CD4-positive, alpha-beta T cell (primary cell): Measurements from ENCODE around the gene GRM2. TPM values are rescaled to one million over a fixed set of nuclear protein-coding genes. Genes with fewer than 3 reads are reported as not detected.
A peak's percentile ranks its signal among the peaks of the same experiment; 100 is the strongest.

ENCODE experiments used
- ATAC-seq: fragments of 200-7000 bp; cut with Tn5 transposase; one replicate; pipeline ENCODE4 v1.10.0; 2022; ENCODE audit warnings: mild to moderate bottlenecking; ENCODE audit not compliant: poor library complexity
- CTCF ChIA-PET: fragments of 350-600 bp; sonication (Branson Sonifier 250); formaldehyde crosslinking; loops from one replicate; lab custom pipeline; 2021; ENCODE audit warnings: antibody characterized with exemption, inconsistent platforms; lab: Charles Lee
- POLR2A ChIA-PET: fragments of 350-600 bp; sonication (Branson Sonifier 250); formaldehyde crosslinking; loops from one replicate; lab custom pipeline; 2021; ENCODE audit warnings: antibody characterized with exemption, inconsistent platforms; lab: Charles Lee
- DNase-seq, 14 experiments: peaks; one replicate each; pipeline ENCODE4 v3.0.0-alpha.2; 2013 to 2020; ENCODE audit warnings: mixed read lengths in 2 of 14
- H3K27ac ChIP-seq, 2 donors: one replicate each; pipeline versions ENCODE4 v1.5.1 to v1.7.0; 2013; ENCODE audit warnings: low read length in 2 of 2, low read depth in 1 of 2, mild to moderate bottlenecking in 1 of 2
- H3K27me3 ChIP-seq, 2 experiments: 1 replicate in 1 of 2; 2 replicates in 1 of 2; pipeline versions ENCODE4 v1.6.1 to v1.7.0; 2013; ENCODE audit warnings: low read length in 2 of 2, control low read depth in 1 of 2, mild to moderate bottlenecking in 1 of 2, moderate library complexity in 1 of 2; ENCODE audit not compliant: insufficient read depth in 2 of 2, control insufficient read depth in 1 of 2
- H3K36me3 ChIP-seq: one replicate; pipeline ENCODE4 v1.6.1; 2013; ENCODE audit warnings: low read length, control low read depth; ENCODE audit not compliant: insufficient read depth
- H3K4me1 ChIP-seq: one replicate; pipeline ENCODE4 v1.6.1; 2013; ENCODE audit warnings: low read length, control low read depth; ENCODE audit not compliant: insufficient read depth
- H3K4me3 ChIP-seq: one replicate; pipeline ENCODE4 v1.5.1; 2013; ENCODE audit warnings: mild to moderate bottlenecking, low read length, moderate library complexity
- H3K9me3 ChIP-seq, 2 experiments: 1 replicate in 1 of 2; 2 replicates in 1 of 2; pipeline versions ENCODE4 v1.6.1 to v1.7.0; 2013; ENCODE audit warnings: low read length in 2 of 2, mild to moderate bottlenecking in 2 of 2, control low read depth in 1 of 2, moderate library complexity in 1 of 2; ENCODE audit not compliant: control insufficient read depth in 1 of 2, insufficient read depth in 1 of 2
- H3K27ac Mint-ChIP-seq: one replicate; pipeline ENCODE4 v1.8.0; 2020; ENCODE audit warnings: mixed read lengths
- H3K27me3 Mint-ChIP-seq: one replicate; pipeline ENCODE4 v1.8.0; 2021; ENCODE audit warnings: mixed read lengths
- H3K36me3 Mint-ChIP-seq: one replicate; pipeline ENCODE4 v1.8.0; 2021; ENCODE audit warnings: low read depth, mixed read lengths
- H3K4me1 Mint-ChIP-seq: one replicate; pipeline ENCODE4 v1.8.0; 2021; ENCODE audit warnings: low read depth, mixed read lengths
- H3K4me3 Mint-ChIP-seq: one replicate; pipeline ENCODE4 v1.8.0; 2020; ENCODE audit warnings: mild to moderate bottlenecking, mixed read lengths
- H3K9me3 Mint-ChIP-seq: one replicate; pipeline ENCODE4 v1.8.0; 2020; ENCODE audit warnings: mixed read lengths
- intact Hi-C, 2 experiments: fragments of 100-400 bp; cut with DNase I in 1 of 2; cut with micrococcal nuclease in 1 of 2; formaldehyde crosslinking; loops; one replicate each; pipeline versions ENCODE4 v1.15.1 to v1.9.0; 2023 to 2025; cut with DNase I, micrococcal nuclease
- total RNA-seq, 174 experiments: library from RNA in 2 of 174; stranded (reverse) in 2 of 174; gene quantifications; one replicate each; pipeline ENCODE4 v1.2.3 and lab custom pipeline; 2021 to 2026
- TF ChIP-seq, protein P1 (sequence below): fragments of 200-600 bp; IDR thresholded peaks from one replicate; pipeline ENCODE4 v1.8.0; 2022; ENCODE audit warnings: antibody characterized with exemption, mild to moderate bottlenecking

The GRM2 gene
- total RNA-seq, 2 experiments from 2014 or later, result 4.1 to 4.2 TPM

DNA sequence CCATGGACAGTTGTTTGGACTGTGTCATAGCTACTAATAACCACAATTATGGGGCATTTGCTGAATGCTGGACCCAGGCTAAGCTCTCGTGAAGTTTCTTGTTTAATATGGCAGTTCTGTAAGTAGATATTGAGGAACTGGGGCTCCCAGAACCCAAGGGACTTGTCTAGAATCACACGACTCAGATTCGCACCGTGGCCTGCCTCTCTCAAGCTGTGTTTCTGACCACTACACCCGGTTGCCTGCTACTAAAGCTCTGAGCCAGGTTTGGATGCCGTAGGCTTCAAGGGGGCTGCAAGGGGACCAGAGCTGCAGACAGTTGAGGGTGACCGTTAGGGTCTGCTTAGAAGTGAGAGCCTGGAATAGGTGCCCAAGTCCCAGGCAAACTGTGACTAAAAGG lies 24.3 kb upstream of the GRM2 start:
- TF ChIP-seq, protein P1, sequence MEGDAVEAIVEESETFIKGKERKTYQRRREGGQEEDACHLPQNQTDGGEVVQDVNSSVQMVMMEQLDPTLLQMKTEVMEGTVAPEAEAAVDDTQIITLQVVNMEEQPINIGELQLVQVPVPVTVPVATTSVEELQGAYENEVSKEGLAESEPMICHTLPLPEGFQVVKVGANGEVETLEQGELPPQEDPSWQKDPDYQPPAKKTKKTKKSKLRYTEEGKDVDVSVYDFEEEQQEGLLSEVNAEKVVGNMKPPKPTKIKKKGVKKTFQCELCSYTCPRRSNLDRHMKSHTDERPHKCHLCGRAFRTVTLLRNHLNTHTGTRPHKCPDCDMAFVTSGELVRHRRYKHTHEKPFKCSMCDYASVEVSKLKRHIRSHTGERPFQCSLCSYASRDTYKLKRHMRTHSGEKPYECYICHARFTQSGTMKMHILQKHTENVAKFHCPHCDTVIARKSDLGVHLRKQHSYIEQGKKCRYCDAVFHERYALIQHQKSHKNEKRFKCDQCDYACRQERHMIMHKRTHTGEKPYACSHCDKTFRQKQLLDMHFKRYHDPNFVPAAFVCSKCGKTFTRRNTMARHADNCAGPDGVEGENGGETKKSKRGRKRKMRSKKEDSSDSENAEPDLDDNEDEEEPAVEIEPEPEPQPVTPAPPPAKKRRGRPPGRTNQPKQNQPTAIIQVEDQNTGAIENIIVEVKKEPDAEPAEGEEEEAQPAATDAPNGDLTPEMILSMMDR, result no peak
- intact Hi-C loops, result loop anchor here (1.0 to 5.0 kb wide), 6 partner anchors 13 to 1066 kb away; partner anchors contain the start of genes MANF (in 1 of the 2) and MAPKAPK3 (in 1 of the 2)
- Mint-ChIP-seq H3K27me3 (no peaks in the 10 kb centered on the region), H3K27ac (peak overlapping the region; percentile 51), H3K4me3 (no peak overlapping the region), H3K4me1 (peaks cover 87% of the 10 kb centered on the region), H3K36me3 (peaks cover 46% of the 10 kb centered on the region), H3K9me3 (no peaks in the 10 kb centered on the region)
- H3K4me3 ChIP-seq, result no peak overlapping the region
- H3K36me3 ChIP-seq, result peaks cover 54% of the 10 kb centered on the region
- no peaks in the 10 kb centered on the region for H3K27me3 ChIP-seq
- DNase-seq, result no peak
- peaks cover 100% of the 10 kb centered on the region for H3K4me1 ChIP-seq
- H3K9me3 ChIP-seq, result no peaks in the 10 kb centered on the region
- ATAC-seq, result no peak
- ChIA-PET CTCF (interaction anchor here (0.6 to 6.3 kb wide), 16 partner anchors 11 to 1317 kb away, joined by 3 to 113 read pairs (median 5); partner anchors contain the start of genes DCAF1, RAD54L2 and TEX264), POLR2A (interaction anchor here (0.6 to 4.2 kb wide), 8 partner anchors 11 to 297 kb away, joined by 3 to 65 read pairs (median 6); partner anchors contain the start of genes ABHD14B, DCAF1, MANF and TEX264)
- H3K27ac ChIP-seq, result no peak overlapping the region

DNA sequence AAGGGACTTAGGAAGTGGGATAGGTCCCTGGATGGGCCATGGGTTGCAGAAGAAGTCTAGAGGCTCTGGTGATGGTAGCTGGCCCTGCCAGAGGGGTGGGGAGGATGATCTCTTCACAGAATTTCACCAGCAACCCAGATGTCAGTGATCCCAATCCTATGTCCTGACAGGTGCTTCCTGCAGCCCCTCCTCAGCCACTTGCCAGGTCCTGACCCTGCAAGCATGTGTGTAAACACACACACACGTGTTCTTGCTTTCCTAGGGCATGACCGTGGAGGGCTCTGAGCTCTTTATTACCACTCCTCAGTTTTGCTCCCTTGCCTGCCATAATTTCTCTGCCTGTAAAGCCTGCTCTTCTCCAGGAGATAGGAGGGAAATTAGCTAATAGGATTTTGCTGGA lies 23.3 kb upstream of the GRM2 start:
- CTCF ChIA-PET, result interaction anchor here (2.8 to 6.3 kb wide), 2 partner anchors 13 to 183 kb away, joined by 67 to 113 read pairs; partner anchors contain the start of genes DCAF1 and TEX264

DNA sequence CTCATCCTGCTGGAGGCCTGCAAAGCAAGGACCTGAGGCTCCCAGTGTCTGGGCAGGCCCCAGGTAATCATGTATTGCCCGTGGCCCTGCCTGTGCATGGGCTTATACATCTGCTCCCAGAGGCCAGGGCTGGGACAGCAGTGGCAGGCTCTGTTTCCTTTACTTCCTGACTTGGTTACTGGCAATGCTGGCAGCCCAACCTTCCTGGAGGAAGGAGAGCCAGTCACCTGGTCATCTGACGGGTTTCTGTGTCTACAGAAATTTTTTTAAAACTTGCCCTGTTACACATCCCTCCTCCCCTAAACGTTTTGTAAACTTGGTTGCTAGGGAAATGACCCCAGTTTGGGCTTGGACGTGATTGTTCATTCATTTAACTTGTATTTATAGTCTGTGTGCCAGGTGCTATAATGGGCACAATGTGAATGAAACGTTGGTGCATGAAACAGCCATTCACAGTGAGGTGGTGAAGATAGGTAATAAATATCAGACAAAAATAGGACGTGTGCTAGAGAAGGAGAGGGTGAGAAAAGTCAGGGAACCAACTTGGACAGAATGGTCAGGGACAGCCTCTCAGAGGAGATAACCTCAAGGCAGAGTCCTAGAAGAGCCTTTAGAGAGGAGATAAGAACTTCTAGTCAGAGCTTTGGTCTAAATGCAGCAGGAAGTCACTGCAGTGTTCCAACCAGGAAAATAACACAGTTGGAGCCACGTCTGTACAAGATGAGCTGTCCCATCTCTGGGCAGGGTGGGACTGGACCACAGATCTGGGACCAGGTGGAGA lies 21.7 kb upstream of the GRM2 start:
- no peak overlapping the region for H3K4me3 ChIP-seq
- Mint-ChIP-seq H3K27ac (peak overlapping the region; percentile 83), H3K27me3 (no peaks in the 10 kb centered on the region), H3K4me3 (peak overlapping the region; percentile 78), H3K4me1 (peaks cover 83% of the 10 kb centered on the region), H3K9me3 (no peaks in the 10 kb centered on the region), H3K36me3 (peaks cover 61% of the 10 kb centered on the region)
- peak overlapping the region; percentile 72 to 89 for H3K27ac ChIP-seq
- no peaks in the 10 kb centered on the region for H3K9me3 ChIP-seq
- CTCF ChIA-PET, result interaction anchor here (1.1 to 2.1 kb wide), 3 partner anchors 13 to 184 kb away, joined by 5 to 10 read pairs (median 9); no protein-coding TSS in a partner anchor
- DNase-seq (peak in 3 of 14 experiments; percentile 8 to 42 (median 35)), ATAC-seq (no peak)
- peaks cover 62% of the 10 kb centered on the region for H3K36me3 ChIP-seq
- peaks cover 100% of the 10 kb centered on the region for H3K4me1 ChIP-seq
- TF ChIP-seq, protein P1, result no peak
- POLR2A ChIA-PET, result interaction anchor here (1.1 to 3.0 kb wide), 6 partner anchors 11 to 300 kb away, joined by 4 to 31 read pairs (median 8); partner anchors contain the start of genes DCAF1, GRM2, MANF and TEX264
- no peaks in the 10 kb centered on the region for H3K27me3 ChIP-seq
- intact Hi-C loops, result loop anchor here in 1 of 2 experiments (5.0 kb wide), 2 partner anchors 298 to 1063 kb away; partner anchors contain the start of gene MANF

More for the DNA sequence above, 23.3 kb upstream of the GRM2 start:
- Histone ChIP-seq H3K9me3 (no peaks in the 10 kb centered on the region), H3K4me3 (no peak overlapping the region), H3K27ac (no peak overlapping the region), H3K36me3 (peaks cover 57% of the 10 kb centered on the region), H3K4me1 (peaks cover 100% of the 10 kb centered on the region), H3K27me3 (no peaks in the 10 kb centered on the region)
- intact Hi-C loops, result loop anchor here (2.0 to 5.0 kb wide), 3 partner anchors 115 to 1067 kb away; partner anchors contain the start of genes MANF (in 1 of the 2) and MAPKAPK3 (in 1 of the 2)
- H3K27ac Mint-ChIP-seq, result peak overlapping the region; percentile 83
- POLR2A ChIA-PET, result interaction anchor here (1.3 to 2.0 kb wide), 2 partner anchors 12 to 184 kb away, joined by 4 to 7 read pairs; partner anchors contain the start of genes DCAF1 and TEX264
- TF ChIP-seq, protein P1, result no peak
- H3K4me1 Mint-ChIP-seq, result peaks cover 87% of the 10 kb centered on the region
- peaks cover 50% of the 10 kb centered on the region for H3K36me3 Mint-ChIP-seq
- H3K27me3 Mint-ChIP-seq, result no peaks in the 10 kb centered on the region
- no peak for ATAC-seq
- no peaks in the 10 kb centered on the region for H3K9me3 Mint-ChIP-seq
- no peak for DNase-seq
- H3K4me3 Mint-ChIP-seq, result no peak overlapping the region
